Mucosa of stomach (tissue), 1 donor: ENCODE data around the gene MGME1.
"Not testable (repeated sequence)": the region's sequence is repeated elsewhere in the genome, so short reads cannot be mapped to it uniquely, and the experiment has no call there.

Experiments used
- H3K27me3 ChIP-seq: one replicate; pipeline ENCODE4 v1.7.0; 2013; ENCODE audit warnings: mild to moderate bottlenecking, low read length; ENCODE audit not compliant: control insufficient read depth, insufficient read depth
- H3K36me3 ChIP-seq: one replicate; pipeline ENCODE4 v1.7.0; 2013; ENCODE audit warnings: low read length; ENCODE audit not compliant: control insufficient read depth, insufficient read depth
- H3K4me1 ChIP-seq: one replicate; pipeline ENCODE4 v1.7.0; 2013; ENCODE audit warnings: mild to moderate bottlenecking, low read length; ENCODE audit not compliant: control insufficient read depth, insufficient read depth
- H3K4me3 ChIP-seq: one replicate; pipeline ENCODE4 v1.7.0; 2013; ENCODE audit warnings: low read length
- H3K9ac ChIP-seq: one replicate; pipeline ENCODE4 v1.7.0; 2013; ENCODE audit warnings: mild to moderate bottlenecking, low read length, moderate library complexity
- H3K9me3 ChIP-seq: one replicate; pipeline ENCODE4 v1.7.0; 2013; ENCODE audit warnings: mild to moderate bottlenecking, low read length, moderate library complexity; ENCODE audit not compliant: control insufficient read depth
- donor health status: Pancreatic carcinoma.

MGME1 gene

GRCh38 chr20:18024606-18025127, 55.8 kb downstream of the MGME1 start:
- Histone ChIP-seq H3K4me3 (no peak overlapping the region), H3K36me3 (peaks cover 32% of the 10 kb centered on the region), H3K9ac (no peak overlapping the region), H3K27me3 (no peaks in the 10 kb centered on the region), H3K9me3 (no peaks in the 10 kb centered on the region), H3K4me1 (no peaks in the 10 kb centered on the region)

DNA sequence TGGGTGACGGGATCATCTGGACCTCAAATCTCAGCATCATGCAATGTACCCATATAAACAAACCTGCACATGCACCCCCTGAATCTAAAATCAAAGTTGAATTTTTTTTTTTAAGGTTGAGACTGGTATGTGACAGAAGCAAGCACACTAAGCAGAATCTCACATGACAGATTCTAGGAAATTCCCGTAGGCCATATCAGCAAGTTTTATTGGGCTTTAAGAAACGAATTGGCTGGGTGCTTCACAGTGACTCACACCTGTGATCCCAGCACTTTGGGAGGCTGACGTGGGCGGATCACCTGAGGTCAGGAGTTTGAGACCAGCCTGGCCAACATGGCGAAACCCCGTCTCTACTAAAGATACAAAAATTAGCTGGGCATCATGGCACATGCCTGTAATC, 58.2 kb downstream of the MGME1 start:
- not testable (repeated sequence) for H3K27me3 ChIP-seq, H3K4me3 ChIP-seq, H3K9ac ChIP-seq, H3K4me1 ChIP-seq, H3K9me3 ChIP-seq
- H3K36me3 ChIP-seq = peaks cover 14% of the 10 kb centered on the region

GRCh38 chr20:18030020-18030419, 61.2 kb downstream of the MGME1 start:
- Histone ChIP-seq H3K4me1 (peaks cover 9% of the 10 kb centered on the region), H3K36me3 (no peaks in the 10 kb centered on the region), H3K9me3 (no peaks in the 10 kb centered on the region), H3K9ac (no peak overlapping the region), H3K4me3 (no peak overlapping the region), H3K27me3 (no peaks in the 10 kb centered on the region)

DNA sequence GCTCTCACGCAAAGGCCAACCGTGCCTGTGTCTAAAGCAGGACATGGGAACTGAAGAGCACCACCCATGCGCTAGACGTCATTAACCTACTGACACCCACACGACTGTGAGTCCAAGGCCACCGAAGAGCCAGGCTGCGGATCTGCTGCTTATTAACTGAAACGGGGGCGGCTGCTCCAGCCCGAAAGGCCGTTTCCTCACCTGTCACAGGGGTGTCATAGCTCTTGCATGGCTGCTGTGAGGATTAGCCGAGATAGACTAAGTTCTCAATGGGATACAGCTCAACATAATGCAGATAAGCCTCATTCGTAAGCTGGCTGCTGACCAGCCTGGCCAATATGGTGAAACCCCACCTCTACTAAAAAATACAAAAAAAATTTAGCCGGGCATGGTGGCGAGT, 62.2 kb downstream of the MGME1 start:
- Histone ChIP-seq H3K36me3 (no peaks in the 10 kb centered on the region), H3K9me3 (no peaks in the 10 kb centered on the region), H3K4me3 (no peak overlapping the region), H3K27me3 (no peaks in the 10 kb centered on the region), H3K4me1 (peaks cover 9% of the 10 kb centered on the region), H3K9ac (no peak overlapping the region)

GRCh38 chr20:18031888-18032509, 63.2 kb downstream of the MGME1 start:
- Histone ChIP-seq H3K27me3 (no peaks in the 10 kb centered on the region), H3K4me3 (no peak overlapping the region)

GRCh38 chr20:18032977-18033892, 64.4 kb downstream of the MGME1 start:
- no peaks in the 10 kb centered on the region for H3K36me3 ChIP-seq
- H3K9me3 ChIP-seq = no peaks in the 10 kb centered on the region
- no peak overlapping the region for H3K4me3 ChIP-seq
- no peak overlapping the region for H3K9ac ChIP-seq
- peaks cover 9% of the 10 kb centered on the region for H3K4me1 ChIP-seq
- no peaks in the 10 kb centered on the region for H3K27me3 ChIP-seq

More at GRCh38 chr20:18031888-18032509, 63.2 kb downstream of the MGME1 start:
- peaks cover 9% of the 10 kb centered on the region for H3K4me1 ChIP-seq
- no peak overlapping the region for H3K9ac ChIP-seq
- H3K9me3 ChIP-seq = no peaks in the 10 kb centered on the region
- H3K36me3 ChIP-seq = no peaks in the 10 kb centered on the region

GRCh38 chr20:18034039-18034438, 65.2 kb downstream of the MGME1 start:
- Histone ChIP-seq H3K4me3 (no peak overlapping the region), H3K9ac (no peak overlapping the region), H3K27me3 (no peaks in the 10 kb centered on the region), H3K9me3 (no peaks in the 10 kb centered on the region), H3K36me3 (peaks cover 8% of the 10 kb centered on the region), H3K4me1 (peaks cover 9% of the 10 kb centered on the region)

GRCh38 chr20:18039063-18039462, 70.2 kb downstream of the MGME1 start:
- H3K4me3 ChIP-seq = no peak overlapping the region
- no peaks in the 10 kb centered on the region for H3K4me1 ChIP-seq
- peaks cover 9% of the 10 kb centered on the region for H3K36me3 ChIP-seq
- no peak overlapping the region for H3K9ac ChIP-seq
- no peaks in the 10 kb centered on the region for H3K9me3 ChIP-seq
- H3K27me3 ChIP-seq = no peaks in the 10 kb centered on the region
